ENCODE results near the gene IFNLR1.

DNA sequence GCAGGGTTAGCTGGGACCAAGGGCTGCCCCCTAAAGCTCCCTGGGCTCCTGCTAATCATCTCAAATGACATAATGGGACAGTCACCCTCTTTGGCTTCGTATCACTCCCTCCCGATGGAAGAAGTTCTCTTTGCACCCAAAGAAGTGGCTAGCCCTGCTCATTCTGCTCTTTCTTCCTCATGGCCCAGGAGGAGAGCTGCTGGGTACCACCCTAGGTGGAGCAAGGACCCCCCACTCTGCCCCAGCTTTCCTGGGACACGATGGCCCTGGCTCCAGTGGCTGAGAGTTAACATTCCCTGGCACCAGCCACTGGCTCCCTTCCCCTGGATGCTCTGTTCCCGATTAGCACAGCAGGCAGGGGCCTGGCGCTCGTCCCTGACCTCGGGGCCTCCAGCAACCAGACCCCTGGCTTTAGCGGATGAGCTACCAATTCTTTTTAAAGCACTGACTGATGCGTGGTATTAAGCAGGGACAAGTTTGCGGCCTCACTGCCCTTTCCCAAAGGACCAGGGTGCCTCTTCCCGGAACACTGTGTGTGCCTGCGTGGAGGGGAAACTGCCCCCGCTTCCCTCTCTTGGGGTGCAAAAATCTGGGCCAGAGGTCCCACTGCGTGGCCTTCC, 76.3 kb downstream of the IFNLR1 start:
- TF ChIP-seq GATA3 (IDR thresholded peaks at IDR 0.05; ENCODE audit: low read depth, low read length) (no peak), GATA2 (IDR thresholded peaks at IDR 0.05; ENCODE audit: low read depth, low read length) (no peak)

Data from SH-SY5Y (cell line).